NCI-H82 treated with DMSO at 0.1 percent for 48 hours (cell line): ENCODE measurements around the gene RAI14.

ENCODE experiments used
- DNase-seq: peaks from one replicate; lab custom pipeline; 2025; ENCODE audit not compliant: unreplicated experiment; lab: John Stamatoyannopoulos, UW

RAI14 gene

GRCh38 chr5:34674187-34674586 lies 18.1 kb downstream of the RAI14 start:
- DNase-seq, result no peak

DNA sequence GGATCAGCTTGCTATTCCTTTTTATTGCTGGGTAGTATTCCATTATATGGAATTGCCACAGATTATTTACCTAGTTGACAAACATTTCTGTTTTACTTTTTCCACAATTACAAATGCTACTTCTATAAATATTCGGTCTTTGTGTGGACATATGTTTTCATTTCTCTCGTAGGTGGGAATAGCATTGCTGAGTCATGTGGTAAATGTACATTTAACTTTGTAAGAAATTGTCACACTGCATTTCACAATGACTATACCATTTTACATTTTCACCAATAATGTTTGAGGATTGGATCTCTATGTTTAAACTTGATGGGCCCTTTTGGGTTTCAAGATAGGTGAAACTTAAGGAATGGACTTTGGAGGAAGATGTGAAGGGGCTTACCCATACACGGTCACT lies 19.7 kb downstream of the RAI14 start:
- no peak for DNase-seq

GRCh38 chr5:34676416-34676815 lies 20.3 kb downstream of the RAI14 start:
- DNase-seq, result no peak

GRCh38 chr5:34677428-34677827 lies 21.3 kb downstream of the RAI14 start:
- no peak for DNase-seq

- no peak for DNase-seq
Measured at GRCh38 chr5:34680896-34681295, 24.8 kb downstream of the RAI14 start.

DNA sequence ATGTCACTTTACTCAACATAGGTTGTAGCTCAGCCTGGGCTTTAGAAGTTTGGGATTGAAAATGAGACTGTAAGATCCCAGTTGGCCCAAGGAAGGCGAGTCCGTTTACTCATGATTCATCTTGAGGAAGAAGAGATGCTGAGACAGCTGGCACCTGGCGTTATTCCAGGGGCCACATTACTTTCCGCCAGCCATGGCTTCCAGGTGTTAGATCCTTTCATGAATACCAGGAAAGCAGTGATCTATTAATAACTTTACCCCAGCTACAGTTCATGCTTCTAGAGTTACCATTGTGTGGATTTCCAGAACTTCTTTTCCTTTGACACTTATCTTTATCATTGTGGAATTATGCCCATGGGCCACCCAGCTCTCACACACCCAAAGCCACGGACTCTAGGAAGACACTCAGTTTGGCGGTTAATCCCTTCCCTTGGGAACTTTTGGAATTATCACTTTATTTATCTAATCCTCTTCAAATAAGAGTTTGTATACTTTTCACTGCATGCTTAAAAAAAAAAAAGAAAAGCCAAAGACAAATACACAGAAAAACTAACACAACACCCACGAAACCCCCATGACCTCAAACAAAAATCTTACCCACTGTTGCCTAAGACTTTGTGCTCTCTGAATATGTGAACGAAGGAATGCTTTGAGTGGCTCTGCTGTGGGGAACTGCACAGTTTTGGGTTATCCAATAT lies 26.9 kb downstream of the RAI14 start:
- DNase-seq, result no peak

- DNase-seq, result no peak
Measured at GRCh38 chr5:34684281-34684979, 28.3 kb downstream of the RAI14 start.

- DNase-seq, result no peak
Measured at GRCh38 chr5:34684980-34685352, 28.8 kb downstream of the RAI14 start.

GRCh38 chr5:34685485-34686165 lies 29.5 kb downstream of the RAI14 start:
- DNase-seq, result no peak

- no peak for DNase-seq
Measured at GRCh38 chr5:34686762-34687268, 30.7 kb downstream of the RAI14 start.

DNA sequence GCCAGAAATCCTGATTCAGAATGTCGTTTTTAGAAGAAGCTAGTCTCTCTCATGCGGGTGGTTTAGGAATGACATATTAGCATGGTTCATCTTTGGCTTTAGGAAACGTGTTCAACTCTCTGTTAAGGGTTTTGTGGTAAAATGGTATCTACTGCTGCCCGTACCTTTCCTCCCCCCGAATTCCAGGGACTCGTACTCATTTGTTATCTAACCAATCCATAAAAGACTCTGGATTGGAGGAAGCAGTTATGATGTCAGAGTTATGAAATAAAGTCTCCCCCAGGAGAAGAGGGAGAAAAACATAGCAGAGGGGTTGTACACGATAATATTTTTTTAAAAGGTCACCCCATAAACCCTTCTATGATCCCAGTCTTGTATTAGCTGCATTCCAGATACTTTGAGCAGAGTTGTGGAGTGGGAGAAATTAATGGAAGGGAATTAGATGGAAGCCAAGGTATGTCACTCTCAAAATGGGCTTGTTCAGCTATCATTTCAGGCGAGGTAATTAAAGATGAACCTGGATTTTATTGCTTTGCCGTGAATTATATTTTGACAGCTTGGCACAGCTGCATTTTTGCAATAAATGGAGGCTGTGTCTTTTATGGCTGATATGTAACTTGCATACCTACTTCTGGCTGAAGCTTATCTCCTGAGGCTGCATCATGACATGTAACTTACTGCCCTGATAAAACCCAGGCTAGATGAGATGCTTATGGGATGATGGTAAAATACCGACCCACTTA lies 31.3 kb downstream of the RAI14 start:
- no peak for DNase-seq

DNA sequence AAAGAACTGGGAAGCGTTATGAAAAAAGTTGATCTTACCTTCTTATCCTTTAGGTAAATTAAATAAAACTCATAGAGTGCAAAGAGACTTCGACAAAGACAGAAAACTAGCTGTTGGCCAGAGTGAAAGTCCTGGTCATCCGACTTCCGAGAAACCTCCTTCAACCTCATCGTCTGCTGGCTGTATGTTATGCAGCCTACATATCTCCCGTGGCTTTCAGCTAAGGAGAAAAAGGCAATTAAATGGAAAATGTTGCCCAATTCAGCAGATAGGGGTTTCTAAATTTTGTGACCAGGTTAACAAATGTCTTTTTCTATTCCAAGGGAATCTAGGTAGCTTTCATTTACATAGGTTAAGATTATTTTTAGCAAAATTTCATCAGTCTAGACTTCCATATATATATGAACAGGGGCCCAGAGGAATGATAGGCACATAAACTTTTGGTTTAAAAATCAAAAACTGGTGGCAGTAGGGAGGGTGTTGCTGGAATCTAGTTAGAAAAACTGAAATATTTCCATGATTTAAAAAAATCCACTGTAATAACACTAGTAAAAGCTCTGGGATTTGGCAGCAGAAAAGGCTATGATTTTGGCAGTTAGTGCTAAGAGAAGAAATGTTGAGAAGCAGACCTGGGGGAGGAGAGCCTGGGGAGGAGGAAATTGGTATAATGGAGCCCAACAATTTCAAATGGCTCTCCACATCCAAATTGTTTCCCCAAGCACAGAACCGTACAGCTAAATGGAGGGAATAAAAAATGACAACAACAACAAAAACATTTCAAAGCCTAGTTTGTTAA lies 32.1 kb downstream of the RAI14 start:
- DNase-seq, result no peak

DNA sequence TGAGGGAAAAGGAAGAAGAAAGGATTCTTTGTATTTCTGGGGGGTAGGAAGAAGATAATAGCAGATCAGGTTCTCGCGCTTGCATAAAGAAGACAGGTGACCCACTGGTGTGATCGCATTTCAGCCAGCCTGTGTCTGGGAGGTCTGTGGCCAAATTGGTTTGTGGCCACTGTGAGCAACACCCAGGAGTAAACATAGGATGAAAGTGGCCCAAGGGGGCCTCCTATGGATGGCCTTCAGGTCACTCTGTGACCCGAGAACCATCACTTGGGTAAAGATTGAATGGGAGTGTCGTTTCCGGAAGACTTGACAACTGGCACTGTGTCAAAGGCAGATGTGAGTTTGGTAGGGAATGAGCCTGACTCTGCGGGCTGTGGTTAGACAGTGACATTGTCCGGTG lies 34.2 kb downstream of the RAI14 start:
- no peak for DNase-seq

GRCh38 chr5:34690898-34691297 lies 34.8 kb downstream of the RAI14 start:
- DNase-seq, result no peak

DNA sequence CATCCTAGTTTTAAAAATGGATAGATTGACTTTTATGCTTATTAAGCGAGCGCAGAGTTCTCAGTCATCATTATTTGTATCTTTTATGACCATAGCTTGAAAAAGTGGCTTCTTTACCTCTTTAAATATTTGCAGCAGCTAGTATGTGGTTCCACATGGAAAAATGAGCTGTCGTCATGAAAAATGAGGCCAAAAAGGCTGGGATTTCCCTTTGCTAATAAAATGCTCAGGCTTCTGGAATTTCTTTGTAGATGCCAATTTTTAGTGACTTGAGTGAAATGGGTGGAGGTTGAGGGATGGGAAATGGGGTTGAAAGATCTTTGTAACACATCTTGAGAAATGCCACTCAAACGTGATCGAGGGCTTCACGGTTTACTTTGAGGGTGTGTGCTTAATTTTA lies 35.2 kb downstream of the RAI14 start:
- DNase-seq, result no peak

DNA sequence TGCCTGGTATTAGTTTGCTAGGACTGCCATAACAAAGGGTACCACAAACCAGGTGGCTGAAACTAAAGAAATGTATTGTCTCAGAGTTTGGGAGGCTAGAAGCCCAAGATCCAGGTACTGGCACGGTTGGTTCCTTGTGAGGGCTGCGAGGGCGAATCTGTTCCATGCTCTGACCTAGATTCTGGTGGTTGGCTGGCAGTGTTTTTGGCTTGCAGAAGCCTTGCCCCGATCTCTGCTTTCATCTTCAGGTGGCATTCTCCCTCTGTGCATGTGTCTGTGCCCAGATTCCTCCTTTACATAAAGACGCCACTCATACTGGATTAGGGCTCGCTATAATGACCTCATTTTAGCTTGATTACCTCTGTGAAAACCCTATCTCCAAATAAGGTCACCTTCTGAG lies 36.7 kb downstream of the RAI14 start:
- no peak for DNase-seq

DNA sequence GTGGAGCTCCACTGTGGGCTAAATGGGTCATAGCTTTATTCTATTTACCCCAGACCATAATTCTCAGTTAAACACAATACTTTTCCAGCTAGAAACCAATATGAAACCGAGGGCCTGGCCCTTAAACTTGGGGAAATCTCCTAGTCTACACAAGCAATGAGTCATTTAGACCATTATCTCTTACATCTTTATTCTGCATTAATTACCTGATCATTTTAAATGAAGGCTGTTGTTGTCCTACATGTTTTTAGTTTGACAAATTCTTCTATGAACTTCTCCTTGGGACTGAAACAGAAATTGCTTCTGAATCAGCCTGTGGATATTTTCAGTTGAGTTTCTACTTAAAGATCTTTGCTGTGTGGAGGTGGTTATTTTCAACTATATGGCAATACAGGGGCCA lies 37.9 kb downstream of the RAI14 start:
- DNase-seq, result no peak

DNA sequence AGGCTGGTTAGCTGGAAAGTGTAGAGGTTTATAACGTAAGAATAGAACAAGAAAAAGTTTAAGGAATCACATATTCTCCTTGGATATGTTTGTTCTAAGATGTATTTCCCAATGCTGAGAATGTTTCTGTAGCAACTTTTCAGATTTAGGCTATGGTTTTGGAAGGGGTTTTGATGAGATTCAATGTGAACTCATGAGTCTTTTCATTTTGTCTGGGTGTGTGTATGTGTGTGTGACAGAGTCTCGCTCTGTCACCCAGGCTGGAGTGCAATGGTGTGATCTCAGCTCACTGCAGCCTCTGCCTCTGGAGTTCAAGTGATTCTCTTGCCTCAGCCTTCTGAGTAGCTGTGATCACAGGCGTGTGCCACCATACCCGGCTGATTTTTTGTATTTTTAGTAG lies 38.6 kb downstream of the RAI14 start:
- no peak for DNase-seq

DNA sequence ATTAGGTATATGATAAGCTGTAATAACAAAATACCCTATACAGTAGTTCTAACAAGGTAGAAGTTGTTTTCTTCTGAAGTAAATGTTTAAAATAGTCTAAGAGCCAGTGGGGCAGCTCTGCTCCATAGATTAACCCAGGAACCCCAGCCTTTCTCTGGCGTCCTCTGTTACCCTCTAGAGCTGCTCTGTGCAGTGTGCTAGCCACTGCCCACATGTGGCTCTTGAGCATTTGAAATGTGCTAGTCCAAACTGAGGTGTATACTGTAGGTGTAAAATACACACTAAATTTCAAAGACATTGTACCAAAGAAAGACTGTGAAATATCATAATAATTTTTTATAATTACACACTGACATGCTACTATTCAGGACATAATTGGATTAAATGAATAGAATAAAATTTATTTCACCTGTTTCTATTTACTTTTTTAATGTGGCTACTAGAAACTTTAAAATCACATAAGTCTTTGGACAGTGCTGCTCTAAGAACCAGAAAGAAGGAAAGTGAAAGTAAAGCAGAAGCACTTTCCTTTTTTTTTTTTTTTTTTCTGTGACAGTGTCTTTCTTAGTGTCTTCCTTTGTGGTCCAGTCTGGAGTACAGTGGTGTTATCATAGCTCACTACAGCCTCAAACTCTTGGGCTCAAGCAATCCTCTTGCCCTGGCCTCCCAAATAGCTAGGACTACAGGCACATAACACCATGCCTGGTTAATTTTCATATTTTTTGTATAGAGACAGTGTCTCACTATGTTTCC lies 39.3 kb downstream of the RAI14 start:
- DNase-seq, result no peak
